ENCODE results near the gene MAN2A2. TPM values are rescaled to one million over a fixed set of nuclear protein-coding genes. Genes with fewer than 3 reads are reported as not detected.
"Not testable (repeated sequence)": the region's sequence is repeated elsewhere in the genome, so short reads cannot be mapped to it uniquely, and the experiment has no call there.

Gene MAN2A2
- total RNA-seq, 4 donors from 2014 or later = 32.9 to 90.3 (median 66.4) TPM

DNA sequence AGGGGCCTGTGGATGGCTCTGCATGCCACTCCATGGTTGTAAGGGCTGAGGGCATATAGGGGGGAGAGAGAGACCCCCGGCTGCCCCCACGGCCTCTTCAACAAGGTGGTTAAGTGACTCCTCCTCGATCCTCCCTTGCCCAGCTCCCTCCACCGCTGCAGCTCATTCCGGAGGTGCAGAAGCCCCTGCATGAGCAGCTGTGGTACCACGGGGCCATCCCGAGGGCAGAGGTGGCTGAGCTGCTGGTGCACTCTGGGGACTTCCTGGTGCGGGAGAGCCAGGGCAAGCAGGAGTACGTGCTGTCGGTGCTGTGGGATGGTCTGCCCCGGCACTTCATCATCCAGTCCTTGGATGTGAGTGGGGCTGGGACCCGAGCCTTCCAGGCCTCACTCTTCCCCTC is 12.3 kb upstream of the MAN2A2 start:
- ATAC-seq (ENCODE audit: low FRiP score) (no peak), DNase-seq (ENCODE audit: low spot score) (no peak)
- TF ChIP-seq, protein P1, sequence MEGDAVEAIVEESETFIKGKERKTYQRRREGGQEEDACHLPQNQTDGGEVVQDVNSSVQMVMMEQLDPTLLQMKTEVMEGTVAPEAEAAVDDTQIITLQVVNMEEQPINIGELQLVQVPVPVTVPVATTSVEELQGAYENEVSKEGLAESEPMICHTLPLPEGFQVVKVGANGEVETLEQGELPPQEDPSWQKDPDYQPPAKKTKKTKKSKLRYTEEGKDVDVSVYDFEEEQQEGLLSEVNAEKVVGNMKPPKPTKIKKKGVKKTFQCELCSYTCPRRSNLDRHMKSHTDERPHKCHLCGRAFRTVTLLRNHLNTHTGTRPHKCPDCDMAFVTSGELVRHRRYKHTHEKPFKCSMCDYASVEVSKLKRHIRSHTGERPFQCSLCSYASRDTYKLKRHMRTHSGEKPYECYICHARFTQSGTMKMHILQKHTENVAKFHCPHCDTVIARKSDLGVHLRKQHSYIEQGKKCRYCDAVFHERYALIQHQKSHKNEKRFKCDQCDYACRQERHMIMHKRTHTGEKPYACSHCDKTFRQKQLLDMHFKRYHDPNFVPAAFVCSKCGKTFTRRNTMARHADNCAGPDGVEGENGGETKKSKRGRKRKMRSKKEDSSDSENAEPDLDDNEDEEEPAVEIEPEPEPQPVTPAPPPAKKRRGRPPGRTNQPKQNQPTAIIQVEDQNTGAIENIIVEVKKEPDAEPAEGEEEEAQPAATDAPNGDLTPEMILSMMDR (IDR thresholded peaks at IDR 0.05) = no peak

DNA sequence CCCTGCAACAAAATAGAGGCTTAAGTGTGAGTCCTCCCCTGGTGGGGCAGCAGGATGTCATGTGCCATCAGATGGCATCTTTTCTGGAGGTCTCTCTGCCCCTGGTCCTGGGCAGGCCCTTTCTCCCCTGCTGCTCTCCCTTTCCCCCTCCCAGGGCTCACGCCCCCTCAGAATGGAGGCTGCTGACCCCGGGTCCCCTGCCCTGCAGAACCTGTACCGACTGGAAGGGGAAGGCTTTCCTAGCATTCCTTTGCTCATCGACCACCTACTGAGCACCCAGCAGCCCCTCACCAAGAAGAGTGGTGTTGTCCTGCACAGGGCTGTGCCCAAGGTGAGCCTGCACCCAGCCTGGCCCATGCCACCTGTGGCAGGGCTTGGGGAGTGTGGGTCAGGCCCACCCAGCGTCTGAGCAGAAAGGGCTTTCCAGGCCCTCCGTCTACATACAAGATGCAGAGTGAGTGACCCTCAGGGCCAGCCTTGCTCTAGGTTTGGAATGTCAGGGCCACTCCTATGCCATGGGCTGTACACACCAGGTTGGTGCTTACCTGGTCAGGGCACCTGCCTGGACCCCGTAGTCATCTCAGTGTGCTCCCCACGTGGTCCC is 11.7 kb upstream of the MAN2A2 start:
- TF ChIP-seq, protein P1 (IDR thresholded peaks at IDR 0.05) = no peak
- ATAC-seq (ENCODE audit: low FRiP score) = no peak
- no peak for DNase-seq (ENCODE audit: low spot score)

DNA sequence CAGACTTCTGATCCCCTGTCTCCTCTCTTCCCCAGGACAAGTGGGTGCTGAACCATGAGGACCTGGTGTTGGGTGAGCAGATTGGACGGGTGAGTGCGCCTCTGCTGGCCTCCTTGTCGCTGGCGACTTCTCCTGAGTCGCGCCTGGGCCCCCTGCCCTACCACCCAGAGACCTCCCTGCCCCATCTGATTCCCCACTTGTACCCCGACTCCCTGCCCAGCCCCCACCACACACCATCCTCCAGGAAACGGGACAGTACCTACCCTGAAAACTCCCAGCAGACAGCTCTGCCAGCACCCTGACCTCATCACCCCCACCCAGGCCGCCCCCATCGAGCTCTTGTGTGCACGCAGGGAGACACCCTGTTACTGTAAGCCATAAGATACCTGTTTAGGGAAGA is 11.1 kb upstream of the MAN2A2 start:
- ATAC-seq (ENCODE audit: low FRiP score) (no peak), DNase-seq (ENCODE audit: low spot score) (no peak)
- TF ChIP-seq, protein P1 (IDR thresholded peaks at IDR 0.05) = no peak

DNA sequence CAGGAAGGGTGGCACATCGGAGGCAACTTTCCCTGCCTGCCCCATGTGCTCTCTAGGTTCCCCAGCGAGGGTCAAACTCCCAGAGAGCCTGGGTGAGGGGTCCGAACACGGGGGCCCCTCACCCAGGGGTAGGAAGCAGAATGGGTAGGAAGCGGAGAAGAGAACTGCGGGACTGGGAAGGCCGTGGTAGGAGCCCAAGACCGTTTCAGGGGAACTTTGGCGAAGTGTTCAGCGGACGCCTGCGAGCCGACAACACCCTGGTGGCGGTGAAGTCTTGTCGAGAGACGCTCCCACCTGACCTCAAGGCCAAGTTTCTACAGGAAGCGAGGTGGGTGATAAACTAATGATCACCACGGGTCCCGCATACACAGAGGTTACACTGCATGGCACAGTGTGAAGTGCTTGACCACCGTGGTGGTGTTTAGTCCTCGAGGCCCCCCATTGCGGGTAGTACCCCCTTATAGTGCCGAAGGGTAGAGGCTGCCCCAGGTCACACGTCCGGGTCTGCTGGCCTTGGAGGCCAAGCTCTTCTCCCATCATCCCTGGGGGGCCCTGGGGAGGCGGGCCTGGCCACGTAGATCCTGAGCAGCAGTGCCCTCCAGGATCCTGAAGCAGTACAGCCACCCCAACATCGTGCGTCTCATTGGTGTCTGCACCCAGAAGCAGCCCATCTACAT is 10.5 kb upstream of the MAN2A2 start:
- TF ChIP-seq, protein P1 (IDR thresholded peaks at IDR 0.05) = no peak
- ATAC-seq (ENCODE audit: low FRiP score) (no peak), DNase-seq (ENCODE audit: low spot score) (no peak)

DNA sequence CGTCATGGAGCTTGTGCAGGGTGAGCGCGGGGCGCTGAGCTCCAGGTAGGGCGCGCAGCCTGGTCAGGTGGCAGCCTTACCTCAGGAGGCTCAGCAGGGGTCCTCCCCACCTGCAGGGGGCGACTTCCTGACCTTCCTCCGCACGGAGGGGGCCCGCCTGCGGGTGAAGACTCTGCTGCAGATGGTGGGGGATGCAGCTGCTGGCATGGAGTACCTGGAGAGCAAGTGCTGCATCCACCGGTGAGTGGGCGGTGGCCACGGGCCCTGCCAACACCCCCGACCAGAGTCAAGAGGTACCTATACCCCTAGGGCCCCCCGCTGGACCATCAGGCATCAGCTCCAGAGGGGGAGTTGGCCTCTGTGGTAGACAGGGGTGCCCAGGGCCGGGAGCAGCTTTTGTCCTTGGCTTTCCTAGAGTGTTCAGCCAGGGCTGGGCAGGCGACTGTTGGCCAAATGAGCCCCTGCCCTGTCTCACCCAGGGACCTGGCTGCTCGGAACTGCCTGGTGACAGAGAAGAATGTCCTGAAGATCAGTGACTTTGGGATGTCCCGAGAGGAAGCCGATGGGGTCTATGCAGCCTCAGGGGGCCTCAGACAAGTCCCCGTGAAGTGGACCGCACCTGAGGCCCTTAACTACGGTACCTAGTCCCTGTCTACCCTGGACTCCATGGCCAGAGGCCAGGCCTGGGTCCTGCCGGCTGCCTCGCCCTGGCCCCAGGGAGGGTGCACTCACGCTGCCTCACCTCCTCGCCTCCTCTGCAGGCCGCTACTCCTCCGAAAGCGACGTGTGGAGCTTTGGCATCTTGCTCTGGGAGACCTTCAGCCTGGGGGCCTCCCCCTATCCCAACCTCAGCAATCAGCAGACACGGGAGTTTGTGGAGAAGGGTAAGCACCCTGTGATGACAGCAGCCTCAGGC is 9.7 kb upstream of the MAN2A2 start:
- TF ChIP-seq, protein P1 (IDR thresholded peaks at IDR 0.05) = no peak
- DNase-seq (ENCODE audit: low spot score) = no peak
- no peak for ATAC-seq (ENCODE audit: low FRiP score)

DNA sequence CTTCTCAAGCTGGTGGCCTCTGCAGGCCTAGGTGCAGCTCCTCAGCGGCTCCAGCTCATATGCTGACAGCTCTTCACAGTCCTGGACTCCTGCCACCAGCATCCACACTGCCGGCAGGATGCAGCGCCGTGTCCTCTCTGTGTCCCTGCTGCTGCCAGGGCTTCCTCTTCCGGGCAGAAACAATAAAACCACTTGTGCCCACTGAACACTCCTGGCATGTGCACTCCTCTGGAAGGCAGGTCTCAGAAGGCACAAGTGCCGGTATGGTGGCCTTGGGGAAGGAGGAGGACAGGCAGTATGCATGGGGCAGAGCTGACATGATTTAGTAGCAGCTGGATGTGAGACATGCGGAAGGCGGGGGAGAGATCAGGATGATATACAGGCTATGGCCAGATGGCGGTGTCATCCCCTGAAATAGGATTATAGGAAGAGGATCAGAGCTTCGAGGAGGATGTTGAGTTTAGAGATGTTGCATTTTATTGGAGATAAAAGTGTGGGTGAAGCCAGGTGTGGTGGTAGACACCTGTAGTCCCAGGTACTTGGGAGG is 7.5 kb upstream of the MAN2A2 start:
- no peak for DNase-seq (ENCODE audit: low spot score)
- TF ChIP-seq, protein P1 (IDR thresholded peaks at IDR 0.05) = no peak
- no peak for ATAC-seq (ENCODE audit: low FRiP score)

DNA sequence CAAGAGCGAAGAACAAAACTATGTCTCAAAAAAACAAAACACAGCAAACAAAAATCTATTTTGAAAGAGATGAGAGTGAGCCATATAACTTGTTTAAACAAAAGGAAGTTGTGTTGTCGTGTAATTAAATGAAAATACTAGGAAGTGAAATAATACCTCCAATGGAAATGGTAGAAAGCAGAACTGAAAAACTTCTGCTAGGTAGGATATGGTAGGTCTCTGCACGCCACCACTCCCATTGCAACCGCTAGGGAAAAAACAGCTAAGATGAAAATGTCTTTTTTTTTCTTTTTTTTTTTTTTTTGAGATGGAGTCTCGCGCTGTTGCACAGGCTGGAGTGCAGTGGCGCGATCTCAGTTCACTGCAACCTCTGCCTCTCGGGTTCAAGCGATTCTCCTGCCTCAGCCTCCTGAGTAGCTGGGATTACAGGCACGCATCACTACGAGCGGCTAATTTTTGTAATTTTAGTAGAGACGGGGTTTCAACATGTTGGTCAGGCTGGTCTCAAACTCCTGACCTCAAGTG is 5.9 kb upstream of the MAN2A2 start:
- not testable (repeated sequence) for ATAC-seq (ENCODE audit: low FRiP score); DNase-seq (ENCODE audit: low spot score)
